DND-41 (cell line): ENCODE results near the gene INO80E.

Source experiments
- EZH2 ChIP-seq: IDR thresholded peaks from 3 replicates; pipeline ENCODE4 v1.6.1; 2012; ENCODE audit warnings: borderline replicate concordance, low read depth, mild to moderate bottlenecking, moderate library complexity, low read length, inconsistent platforms; ENCODE audit not compliant: severe bottlenecking
- TF ChIP-seq, protein P1 (sequence below): IDR thresholded peaks from 2 replicates; pipeline ENCODE4 v1.5.1; 2012; ENCODE audit warnings: borderline replicate concordance, low read length, moderate library complexity, mild to moderate bottlenecking; ENCODE audit not compliant: poor library complexity, severe bottlenecking; ENCODE audit errors: extremely low read depth

DNA sequence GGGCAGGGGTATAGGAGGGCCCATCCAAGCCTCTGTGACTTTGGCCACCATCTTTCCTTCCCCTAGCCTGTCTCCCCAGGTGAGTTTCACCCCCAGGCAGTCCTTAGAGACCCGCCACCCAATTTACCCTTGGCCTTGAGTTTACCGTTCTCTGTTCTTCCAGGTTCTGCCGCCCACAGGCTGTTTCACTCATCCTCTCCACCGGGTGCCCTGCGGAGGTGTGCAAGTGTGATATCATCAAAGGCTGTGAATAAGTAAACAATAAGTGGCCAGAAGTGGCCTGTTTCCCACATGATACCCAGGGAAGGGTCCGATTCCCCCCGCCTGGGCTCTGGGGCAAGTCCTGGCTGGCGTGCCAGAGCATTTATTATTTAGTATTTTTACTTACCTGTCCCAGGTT is 50.1 kb downstream of the INO80E start:
- TF ChIP-seq, protein P1, sequence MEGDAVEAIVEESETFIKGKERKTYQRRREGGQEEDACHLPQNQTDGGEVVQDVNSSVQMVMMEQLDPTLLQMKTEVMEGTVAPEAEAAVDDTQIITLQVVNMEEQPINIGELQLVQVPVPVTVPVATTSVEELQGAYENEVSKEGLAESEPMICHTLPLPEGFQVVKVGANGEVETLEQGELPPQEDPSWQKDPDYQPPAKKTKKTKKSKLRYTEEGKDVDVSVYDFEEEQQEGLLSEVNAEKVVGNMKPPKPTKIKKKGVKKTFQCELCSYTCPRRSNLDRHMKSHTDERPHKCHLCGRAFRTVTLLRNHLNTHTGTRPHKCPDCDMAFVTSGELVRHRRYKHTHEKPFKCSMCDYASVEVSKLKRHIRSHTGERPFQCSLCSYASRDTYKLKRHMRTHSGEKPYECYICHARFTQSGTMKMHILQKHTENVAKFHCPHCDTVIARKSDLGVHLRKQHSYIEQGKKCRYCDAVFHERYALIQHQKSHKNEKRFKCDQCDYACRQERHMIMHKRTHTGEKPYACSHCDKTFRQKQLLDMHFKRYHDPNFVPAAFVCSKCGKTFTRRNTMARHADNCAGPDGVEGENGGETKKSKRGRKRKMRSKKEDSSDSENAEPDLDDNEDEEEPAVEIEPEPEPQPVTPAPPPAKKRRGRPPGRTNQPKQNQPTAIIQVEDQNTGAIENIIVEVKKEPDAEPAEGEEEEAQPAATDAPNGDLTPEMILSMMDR: no peak
- TF ChIP-seq EZH2: no peak
